ENCODE measurements around the gene SLC19A1.
A peak's percentile ranks its signal among the peaks of the same experiment; 100 is the strongest.

Gene SLC19A1

DNA sequence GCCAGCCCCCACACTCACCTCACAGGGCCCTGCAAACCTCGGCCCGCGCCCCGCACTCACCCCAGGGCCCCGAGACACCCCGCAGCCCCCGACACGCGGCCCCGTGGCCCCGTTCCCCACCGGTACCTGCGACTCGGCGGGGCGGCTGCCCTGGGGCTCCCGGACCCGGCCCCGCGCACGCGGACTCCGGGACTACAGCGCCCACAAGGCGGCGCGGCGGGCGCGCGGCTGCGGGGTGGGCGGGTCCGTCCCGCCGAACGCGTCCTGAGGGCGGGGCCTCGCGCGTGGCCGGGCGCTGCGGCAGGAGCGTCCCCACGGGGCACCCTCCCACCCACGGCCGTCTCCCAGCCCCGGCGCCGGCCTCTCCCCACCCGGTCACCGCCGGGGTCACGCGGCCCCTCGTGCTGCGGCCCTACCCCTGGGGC, at the start of gene SLC19A1:
TSS of gene SLC19A1 (minus strand) at position 199 of the 425 bp plus-strand sequence. CDS start 4,481 bp downstream, outside the sequence.
- TF ChIP-seq, protein P1, sequence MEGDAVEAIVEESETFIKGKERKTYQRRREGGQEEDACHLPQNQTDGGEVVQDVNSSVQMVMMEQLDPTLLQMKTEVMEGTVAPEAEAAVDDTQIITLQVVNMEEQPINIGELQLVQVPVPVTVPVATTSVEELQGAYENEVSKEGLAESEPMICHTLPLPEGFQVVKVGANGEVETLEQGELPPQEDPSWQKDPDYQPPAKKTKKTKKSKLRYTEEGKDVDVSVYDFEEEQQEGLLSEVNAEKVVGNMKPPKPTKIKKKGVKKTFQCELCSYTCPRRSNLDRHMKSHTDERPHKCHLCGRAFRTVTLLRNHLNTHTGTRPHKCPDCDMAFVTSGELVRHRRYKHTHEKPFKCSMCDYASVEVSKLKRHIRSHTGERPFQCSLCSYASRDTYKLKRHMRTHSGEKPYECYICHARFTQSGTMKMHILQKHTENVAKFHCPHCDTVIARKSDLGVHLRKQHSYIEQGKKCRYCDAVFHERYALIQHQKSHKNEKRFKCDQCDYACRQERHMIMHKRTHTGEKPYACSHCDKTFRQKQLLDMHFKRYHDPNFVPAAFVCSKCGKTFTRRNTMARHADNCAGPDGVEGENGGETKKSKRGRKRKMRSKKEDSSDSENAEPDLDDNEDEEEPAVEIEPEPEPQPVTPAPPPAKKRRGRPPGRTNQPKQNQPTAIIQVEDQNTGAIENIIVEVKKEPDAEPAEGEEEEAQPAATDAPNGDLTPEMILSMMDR (IDR thresholded peaks at IDR 0.05; ENCODE audit: control insufficient read depth, insufficient read depth, low read depth, low read length, missing control alignments), result peak; percentile 32
- no peak for DNase-seq (ENCODE audit: low read depth)
- peak within 1 kb of the TSS; percentile 41 for H3K4me3 ChIP-seq (ENCODE audit: control insufficient read depth, low read depth, low read length)

DNA sequence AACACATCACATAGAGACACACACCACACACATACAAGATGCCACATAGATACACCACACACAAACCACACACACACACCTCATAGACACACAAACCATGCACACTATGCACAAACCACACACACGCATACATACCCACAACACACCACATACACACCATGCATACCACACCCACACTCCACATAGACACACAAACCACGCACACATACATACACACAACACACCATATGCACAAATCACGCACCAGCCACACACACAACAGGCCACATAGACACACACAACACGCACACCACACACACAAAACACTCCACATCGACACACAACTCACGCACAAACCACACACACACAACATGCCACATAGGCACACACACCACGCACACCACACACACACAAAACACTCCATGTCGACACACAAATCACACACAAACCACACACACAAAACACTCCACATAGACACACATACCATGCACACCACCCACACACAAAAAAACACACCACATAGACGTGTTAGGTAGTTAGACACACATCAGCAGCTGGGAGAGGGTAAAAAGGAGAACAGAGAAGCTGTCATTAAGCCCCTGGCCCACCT, 49.5 kb upstream of the SLC19A1 start:
- DNase-seq (ENCODE audit: low read depth), result no peak
- H3K4me3 ChIP-seq (ENCODE audit: control insufficient read depth, low read depth, low read length), result no peak overlapping the region
- TF ChIP-seq, protein P1 (IDR thresholded peaks at IDR 0.05; ENCODE audit: control insufficient read depth, insufficient read depth, low read depth, low read length, missing control alignments), result no peak

DNA sequence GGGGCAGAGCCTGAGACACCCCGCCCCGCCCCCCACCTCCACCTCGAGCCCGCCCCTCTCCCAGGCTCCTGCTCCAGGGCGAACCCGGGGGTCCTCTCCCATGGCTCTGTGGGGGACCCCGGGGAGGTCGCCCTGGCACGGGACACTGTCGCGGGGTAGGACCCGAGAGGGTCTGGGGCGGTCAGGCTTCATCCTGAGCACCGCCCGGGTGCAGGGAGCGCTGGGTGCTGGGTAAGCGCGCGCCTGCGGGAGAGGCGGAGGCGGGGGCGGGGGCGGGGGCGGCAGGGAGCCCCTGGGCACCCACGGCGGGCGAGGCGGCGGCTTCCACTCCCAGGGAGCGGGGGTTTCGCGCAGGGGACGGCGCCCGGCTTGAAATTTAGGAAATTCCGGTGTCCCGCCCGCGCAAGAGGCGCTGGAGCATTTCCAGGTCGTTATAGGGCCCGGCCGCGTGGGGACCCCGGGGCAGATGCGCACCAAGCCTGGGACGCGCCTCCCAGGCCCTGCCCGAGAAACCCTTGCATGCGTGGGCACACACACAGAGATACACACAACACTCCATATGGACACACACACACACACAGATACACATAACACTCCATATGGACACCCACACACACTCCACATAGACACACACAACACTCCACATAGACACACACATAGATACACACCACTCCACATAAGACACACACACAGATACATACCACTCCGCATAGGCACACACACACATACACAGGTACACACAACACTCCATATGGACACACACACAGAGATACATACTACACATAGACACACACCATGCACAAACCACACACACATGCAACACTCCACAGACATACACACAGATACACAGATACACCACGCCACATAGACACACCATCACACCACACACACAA, 48.7 kb upstream of the SLC19A1 start:
- H3K4me3 ChIP-seq (ENCODE audit: control insufficient read depth, low read depth, low read length), result no peak overlapping the region
- TF ChIP-seq, protein P1 (IDR thresholded peaks at IDR 0.05; ENCODE audit: control insufficient read depth, insufficient read depth, low read depth, low read length, missing control alignments), result no peak
- no peak for DNase-seq (ENCODE audit: low read depth)

DNA sequence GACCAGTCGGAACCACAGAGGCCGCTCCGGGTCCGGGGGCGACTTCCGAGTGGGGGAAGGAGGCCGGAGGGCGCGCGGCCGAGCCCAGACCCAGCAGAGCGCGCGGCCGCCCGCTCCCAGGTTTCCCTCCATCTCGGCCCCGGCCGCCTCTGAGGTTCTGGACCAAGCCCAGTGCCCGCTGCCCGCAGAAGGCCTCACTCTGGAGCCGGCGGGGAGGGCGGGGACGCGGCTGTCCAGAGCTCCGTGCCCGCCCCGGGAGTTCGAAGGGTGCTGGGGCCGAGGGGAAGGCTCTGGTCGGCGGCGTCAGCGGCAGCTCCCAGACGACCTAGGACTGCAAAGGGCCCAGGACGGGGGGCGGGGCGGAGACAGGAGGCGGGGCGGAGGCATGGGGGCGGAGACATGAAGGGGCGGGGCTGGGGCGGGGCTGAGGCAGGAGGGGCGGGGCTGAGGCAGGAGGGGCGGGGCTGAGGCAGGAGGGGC, 48.0 kb upstream of the SLC19A1 start:
- DNase-seq (ENCODE audit: low read depth), result no peak
- TF ChIP-seq, protein P1 (IDR thresholded peaks at IDR 0.05; ENCODE audit: control insufficient read depth, insufficient read depth, low read depth, low read length, missing control alignments), result no peak
- H3K4me3 ChIP-seq (ENCODE audit: control insufficient read depth, low read depth, low read length), result peak overlapping the region; percentile 16

DNA sequence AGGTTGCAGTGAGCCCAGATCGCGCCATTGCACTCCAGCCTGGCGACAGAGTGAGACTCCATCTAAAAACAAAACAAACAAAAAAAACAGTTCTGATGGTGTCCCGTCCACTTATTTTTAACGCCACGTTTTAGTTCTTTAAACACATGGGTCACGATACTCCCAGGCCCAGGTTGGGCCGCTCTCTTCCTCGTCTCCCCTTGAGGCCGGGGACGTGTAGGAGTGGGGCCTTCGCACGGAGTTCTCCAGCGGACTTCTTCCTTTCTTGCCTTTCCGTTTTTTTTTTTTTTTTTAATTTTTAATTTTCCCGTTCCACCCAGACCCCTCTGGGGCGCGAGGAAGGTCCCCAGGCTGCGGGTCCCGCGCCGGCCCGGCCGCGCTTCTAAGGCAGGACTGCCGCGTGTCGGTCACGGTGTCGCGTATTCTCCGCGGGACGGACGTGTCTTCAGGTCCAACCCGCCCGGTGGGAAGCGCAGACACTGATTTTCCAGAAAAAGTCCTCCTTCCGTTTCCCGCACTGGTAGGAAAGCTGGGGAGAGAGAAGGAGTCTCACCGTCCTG, 47.5 kb upstream of the SLC19A1 start:
- TF ChIP-seq, protein P1 (IDR thresholded peaks at IDR 0.05; ENCODE audit: control insufficient read depth, insufficient read depth, low read depth, low read length, missing control alignments), result no peak
- DNase-seq (ENCODE audit: low read depth), result no peak
- no peak overlapping the region; the same call in 1 of the 2 replicates for H3K4me3 ChIP-seq (ENCODE audit: control insufficient read depth, low read depth, low read length)

DNA sequence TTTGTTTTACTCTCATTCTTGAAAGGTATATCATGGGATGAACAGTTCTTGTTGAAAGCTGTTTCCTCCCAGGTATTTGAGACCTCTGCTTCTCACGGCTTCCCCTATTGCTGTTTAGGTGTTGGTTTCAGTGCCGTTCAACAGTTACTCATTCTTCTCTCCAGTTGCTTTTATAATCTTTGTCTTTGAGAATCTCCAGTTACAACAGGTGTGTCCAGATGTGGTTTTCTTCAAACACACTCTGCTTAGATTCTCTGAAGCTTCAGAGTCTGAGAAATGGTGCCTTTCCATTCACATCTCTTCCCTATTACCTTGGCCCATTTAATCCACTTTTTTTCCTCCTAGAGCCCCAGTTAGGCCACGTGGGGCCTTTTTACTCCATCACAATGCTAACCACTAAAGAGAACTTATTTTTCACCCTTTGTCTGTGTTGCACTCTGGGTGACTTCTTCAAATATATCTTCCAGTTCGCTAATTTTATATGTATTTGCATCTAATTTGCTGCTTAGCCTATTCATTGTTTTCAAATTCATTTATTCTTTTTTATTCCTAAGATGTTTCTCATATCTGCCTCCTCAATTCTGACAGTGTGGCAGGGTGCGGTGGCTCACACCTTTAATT, 46.7 kb upstream of the SLC19A1 start:
- no peak overlapping the region for H3K4me3 ChIP-seq (ENCODE audit: control insufficient read depth, low read depth, low read length)
- TF ChIP-seq, protein P1 (IDR thresholded peaks at IDR 0.05; ENCODE audit: control insufficient read depth, insufficient read depth, low read depth, low read length, missing control alignments), result no peak
- DNase-seq (ENCODE audit: low read depth), result no peak

All from AG09309 (cell line).